ENCODE data around the gene SPTBN1.

Gene SPTBN1

DNA sequence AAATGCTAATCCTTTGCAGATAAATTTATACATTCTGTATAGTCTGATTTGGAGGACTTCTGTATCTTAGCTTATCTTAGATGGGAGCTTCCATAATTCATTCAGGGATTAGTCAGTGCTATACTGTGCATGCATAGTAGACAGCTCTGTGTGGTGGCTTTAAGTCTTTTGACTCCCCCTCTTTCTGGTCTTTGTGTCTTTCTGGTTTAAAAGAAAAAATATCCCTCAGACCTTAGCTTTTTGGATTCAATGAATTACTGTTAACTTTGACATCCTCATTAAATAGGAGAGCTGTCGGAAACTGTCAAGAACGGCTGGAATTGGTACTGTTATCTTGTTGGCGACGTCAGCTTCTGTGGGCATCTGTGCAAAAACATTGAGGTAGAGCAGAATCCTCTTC is 130.4 kb downstream of the SPTBN1 start:
- no peak overlapping the region for H3K4me3 ChIP-seq (ENCODE audit: low read depth, low read length)
- TF ChIP-seq, protein P1, sequence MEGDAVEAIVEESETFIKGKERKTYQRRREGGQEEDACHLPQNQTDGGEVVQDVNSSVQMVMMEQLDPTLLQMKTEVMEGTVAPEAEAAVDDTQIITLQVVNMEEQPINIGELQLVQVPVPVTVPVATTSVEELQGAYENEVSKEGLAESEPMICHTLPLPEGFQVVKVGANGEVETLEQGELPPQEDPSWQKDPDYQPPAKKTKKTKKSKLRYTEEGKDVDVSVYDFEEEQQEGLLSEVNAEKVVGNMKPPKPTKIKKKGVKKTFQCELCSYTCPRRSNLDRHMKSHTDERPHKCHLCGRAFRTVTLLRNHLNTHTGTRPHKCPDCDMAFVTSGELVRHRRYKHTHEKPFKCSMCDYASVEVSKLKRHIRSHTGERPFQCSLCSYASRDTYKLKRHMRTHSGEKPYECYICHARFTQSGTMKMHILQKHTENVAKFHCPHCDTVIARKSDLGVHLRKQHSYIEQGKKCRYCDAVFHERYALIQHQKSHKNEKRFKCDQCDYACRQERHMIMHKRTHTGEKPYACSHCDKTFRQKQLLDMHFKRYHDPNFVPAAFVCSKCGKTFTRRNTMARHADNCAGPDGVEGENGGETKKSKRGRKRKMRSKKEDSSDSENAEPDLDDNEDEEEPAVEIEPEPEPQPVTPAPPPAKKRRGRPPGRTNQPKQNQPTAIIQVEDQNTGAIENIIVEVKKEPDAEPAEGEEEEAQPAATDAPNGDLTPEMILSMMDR (IDR thresholded peaks at IDR 0.05; ENCODE audit: insufficient read depth, low read depth, low read length, missing control alignments): no peak
- DNase-seq (ENCODE audit: low read depth): no peak

DNA sequence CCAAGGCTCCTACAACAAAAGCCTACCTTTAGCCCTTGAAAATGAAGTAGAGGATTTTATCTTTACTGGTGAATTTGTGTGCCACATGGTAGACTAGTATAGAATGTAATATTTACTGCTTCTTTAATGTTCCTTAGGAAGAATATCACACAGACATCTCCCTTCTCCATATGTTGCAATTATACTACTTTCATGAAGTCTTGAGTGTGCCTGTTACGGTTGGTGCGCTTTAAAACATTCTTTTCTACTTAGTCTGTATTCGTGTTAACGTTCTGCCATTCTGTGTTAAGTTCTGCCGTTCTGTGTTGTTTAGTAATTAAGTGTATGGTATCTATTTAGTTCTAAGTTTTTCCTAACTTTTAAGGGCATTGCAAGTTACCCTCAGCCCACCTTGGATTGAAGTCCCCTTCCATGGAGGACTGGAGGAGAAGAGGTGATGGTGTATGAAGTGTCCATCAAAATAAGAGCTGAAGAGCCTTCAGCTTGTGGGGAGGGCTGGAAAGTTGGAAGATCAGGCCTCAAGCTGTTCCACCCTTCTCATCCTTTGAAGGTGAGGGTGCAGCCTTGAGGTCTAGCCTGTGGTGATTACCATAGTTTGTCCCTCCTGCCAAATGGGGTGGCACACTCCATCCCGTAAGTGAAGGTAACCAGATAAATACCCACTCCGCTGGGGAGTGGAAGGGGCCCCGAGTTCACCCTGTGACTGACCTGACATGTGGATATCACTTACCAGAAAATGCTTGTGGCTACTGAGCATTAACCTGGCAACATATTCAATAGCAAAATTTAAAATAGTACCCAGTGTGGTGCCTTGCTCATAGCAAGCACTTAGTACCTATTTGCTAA is 131.3 kb downstream of the SPTBN1 start:
- H3K4me3 ChIP-seq (ENCODE audit: low read depth, low read length): no peak overlapping the region
- no peak for DNase-seq (ENCODE audit: low read depth)
- TF ChIP-seq, protein P1 (IDR thresholded peaks at IDR 0.05; ENCODE audit: insufficient read depth, low read depth, low read length, missing control alignments): no peak

DNA sequence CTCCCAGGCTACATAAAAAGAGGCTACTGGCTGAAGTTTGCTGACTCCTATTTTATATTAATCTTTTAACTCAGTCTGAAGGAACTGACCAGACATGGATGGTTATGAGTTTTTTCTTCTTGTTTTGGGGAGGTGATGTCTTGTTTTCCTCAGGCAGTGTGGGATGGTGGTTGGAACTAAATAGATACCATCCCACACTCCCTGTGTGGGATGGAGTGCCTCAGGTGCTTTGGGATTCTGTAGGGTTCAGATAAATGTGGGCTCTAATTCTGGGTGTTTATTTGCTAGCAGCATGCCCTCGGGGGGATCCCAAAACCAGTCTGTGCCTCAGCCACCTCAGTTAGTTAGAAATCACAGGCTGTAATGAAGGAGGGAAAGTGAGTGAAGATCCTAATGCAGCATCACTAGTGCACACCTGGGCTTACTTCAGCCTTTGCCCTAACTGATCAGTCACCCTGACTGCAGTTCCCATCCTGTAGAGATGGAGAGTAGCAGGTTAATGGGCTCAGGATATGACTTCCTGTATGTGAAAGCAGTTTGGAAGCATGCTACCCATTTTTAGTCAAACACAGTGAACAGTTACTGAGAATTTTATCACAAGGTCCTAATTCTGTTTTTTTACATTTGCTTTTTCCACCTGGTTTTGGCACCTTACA is 132.2 kb downstream of the SPTBN1 start:
- TF ChIP-seq, protein P1 (IDR thresholded peaks at IDR 0.05; ENCODE audit: insufficient read depth, low read depth, low read length, missing control alignments): no peak
- peak; percentile 41 for DNase-seq (ENCODE audit: low read depth)
- no peak overlapping the region for H3K4me3 ChIP-seq (ENCODE audit: low read depth, low read length)

DNA sequence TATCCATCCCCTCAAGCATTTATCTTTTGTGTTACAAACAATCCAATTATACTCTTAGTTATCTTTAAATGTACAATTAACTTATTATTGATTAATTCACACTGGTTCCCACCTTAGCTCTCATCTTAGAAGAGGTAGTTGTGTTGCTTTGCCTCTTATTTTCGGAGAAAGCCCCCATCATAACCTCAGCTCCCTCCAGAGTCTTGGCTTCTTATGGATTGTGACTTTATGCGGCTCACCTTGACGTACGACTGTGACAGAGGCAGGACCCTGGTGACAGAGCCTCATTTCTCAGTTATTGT is 132.9 kb downstream of the SPTBN1 start:
- DNase-seq (ENCODE audit: low read depth): no peak
- no peak overlapping the region for H3K4me3 ChIP-seq (ENCODE audit: low read depth, low read length)
- TF ChIP-seq, protein P1 (IDR thresholded peaks at IDR 0.05; ENCODE audit: insufficient read depth, low read depth, low read length, missing control alignments): no peak

DNA sequence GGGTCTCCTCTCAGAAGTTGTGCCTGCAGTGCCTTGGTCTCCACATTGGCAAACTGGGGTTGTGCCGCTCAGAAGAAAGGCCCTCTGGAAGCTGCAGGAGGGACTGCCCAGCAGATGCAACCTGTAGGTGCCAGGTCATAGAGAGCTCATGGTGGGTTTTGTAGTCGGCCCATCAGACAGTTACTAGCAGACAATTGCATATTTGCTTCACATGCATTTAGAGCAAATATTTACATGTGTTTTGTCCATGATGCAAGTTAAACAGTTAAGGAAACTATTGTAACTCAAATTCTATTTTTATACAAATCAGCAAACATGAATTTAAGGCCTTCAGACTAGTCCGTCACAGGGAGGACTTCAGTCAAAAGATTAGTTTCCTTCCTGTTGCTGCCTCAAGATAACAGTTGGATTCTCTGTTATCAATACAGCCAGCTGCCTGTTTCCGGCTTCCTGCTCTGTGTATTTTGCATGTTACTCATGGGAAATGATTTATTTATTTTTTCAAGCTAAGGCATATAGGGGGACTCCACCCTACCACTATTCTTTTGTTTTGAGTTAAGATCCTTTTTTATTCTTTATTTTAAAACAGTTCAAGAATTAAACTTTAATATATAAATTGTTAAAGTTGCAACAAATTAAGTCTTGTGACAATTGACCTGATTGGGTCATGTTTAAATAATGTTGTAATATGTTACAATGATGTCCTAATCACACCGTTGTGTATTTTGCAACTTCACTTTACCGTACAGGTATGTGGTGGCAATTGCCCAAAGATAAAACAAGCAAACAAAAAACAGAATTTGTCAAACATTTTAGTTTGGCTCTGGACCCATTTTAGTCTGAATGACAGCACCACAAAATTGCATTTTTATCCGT is 133.5 kb downstream of the SPTBN1 start:
- DNase-seq (ENCODE audit: low read depth): peak; percentile 68
- TF ChIP-seq, protein P1 (IDR thresholded peaks at IDR 0.05; ENCODE audit: insufficient read depth, low read depth, low read length, missing control alignments): no peak
- H3K4me3 ChIP-seq (ENCODE audit: low read depth, low read length): no peak overlapping the region; the same call in 1 of the 2 replicates

DNA sequence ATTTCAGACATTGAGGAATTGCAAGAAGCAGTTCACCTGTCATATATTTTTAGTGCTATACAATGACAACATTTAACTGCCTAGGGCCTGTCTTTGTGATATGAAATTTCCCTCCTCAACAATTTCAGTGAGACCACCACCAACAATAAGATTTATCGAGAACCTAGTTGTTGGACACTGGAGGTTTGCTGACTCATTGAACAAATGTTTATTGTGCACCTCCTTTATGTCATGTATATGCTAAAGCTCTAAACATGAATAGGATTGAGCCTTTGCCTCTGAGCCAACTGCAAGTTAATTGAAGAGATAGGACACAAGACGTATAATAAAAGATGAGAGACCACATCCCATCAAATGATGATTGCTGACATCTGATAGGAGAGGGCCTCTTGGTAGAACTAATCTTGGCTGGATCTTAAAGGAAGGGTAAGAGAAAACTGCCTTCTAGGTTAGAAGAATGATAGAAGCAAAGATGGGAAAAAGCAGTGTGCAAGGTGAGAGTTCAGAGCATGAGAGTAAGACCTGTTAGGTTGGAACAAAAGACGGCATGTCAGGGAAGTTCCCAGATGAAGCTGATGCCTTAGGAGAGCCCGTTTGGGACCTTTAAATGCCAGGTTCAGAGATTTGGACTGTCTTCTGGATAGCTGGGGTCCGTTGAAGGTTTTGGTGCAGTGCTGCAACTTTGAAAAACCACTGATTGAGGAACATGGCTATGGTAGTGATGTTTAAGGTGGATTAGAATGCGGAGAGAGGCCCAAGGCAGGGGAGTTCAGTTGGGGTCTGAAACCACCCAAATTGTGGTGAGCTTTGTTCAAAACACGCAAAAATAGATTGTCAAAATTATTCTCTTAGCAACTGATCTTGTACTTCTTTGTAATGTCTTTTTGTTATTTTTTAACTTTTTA is 134.3 kb downstream of the SPTBN1 start:
- H3K4me3 ChIP-seq (ENCODE audit: low read depth, low read length): no peak overlapping the region
- TF ChIP-seq, protein P1 (IDR thresholded peaks at IDR 0.05; ENCODE audit: insufficient read depth, low read depth, low read length, missing control alignments): no peak
- DNase-seq (ENCODE audit: low read depth): no peak
